ENCODE measurements around the gene GMDS. TPM values are rescaled to one million over a fixed set of nuclear protein-coding genes. Genes with fewer than 3 reads are reported as not detected.

The GMDS gene
- total RNA-seq, 1 donor from 2014 or later, result 7.2 TPM

GRCh38 chr6:2270054-2270453 is 24.6 kb upstream of the GMDS start:
- H3K9me3 ChIP-seq (replicated peaks), result no peaks in the 10 kb centered on the region
- H3K4me3 ChIP-seq, result no peak overlapping the region
- no peak for DNase-seq
- H3K27ac ChIP-seq (replicated peaks), result no peak overlapping the region
- intact Hi-C loops (cut with micrococcal nuclease), result no loop called here
- H3K4me1 ChIP-seq, result no peaks in the 10 kb centered on the region
- TF ChIP-seq CTCF (IDR thresholded peaks at IDR 0.05; ENCODE audit: borderline replicate concordance), result no peak
- H3K27me3 ChIP-seq (ENCODE audit: low read depth), result no peaks in the 10 kb centered on the region
- peaks cover 46% of the 10 kb centered on the region for H3K36me3 ChIP-seq

GRCh38 chr6:2266841-2267240 is 21.4 kb upstream of the GMDS start:
- no peak for TF ChIP-seq CTCF (IDR thresholded peaks at IDR 0.05; ENCODE audit: borderline replicate concordance)
- H3K4me3 ChIP-seq, result no peak overlapping the region
- H3K9me3 ChIP-seq (replicated peaks), result no peaks in the 10 kb centered on the region
- H3K4me1 ChIP-seq, result no peaks in the 10 kb centered on the region
- H3K27me3 ChIP-seq (ENCODE audit: low read depth), result no peaks in the 10 kb centered on the region
- H3K27ac ChIP-seq (replicated peaks), result no peak overlapping the region
- H3K36me3 ChIP-seq, result peaks cover 35% of the 10 kb centered on the region
- intact Hi-C loops (cut with micrococcal nuclease), result no loop called here
- no peak for DNase-seq

- Histone ChIP-seq H3K27ac (replicated peaks) (no peak overlapping the region), H3K27me3 (ENCODE audit: low read depth) (no peaks in the 10 kb centered on the region), H3K4me3 (no peak overlapping the region), H3K4me1 (no peaks in the 10 kb centered on the region), H3K9me3 (replicated peaks) (no peaks in the 10 kb centered on the region), H3K36me3 (peaks cover 34% of the 10 kb centered on the region)
- no peak for TF ChIP-seq CTCF (IDR thresholded peaks at IDR 0.05; ENCODE audit: borderline replicate concordance)
- intact Hi-C loops (cut with micrococcal nuclease), result no loop called here
- no peak for DNase-seq
Observed at GRCh38 chr6:2266031-2266795, 20.8 kb upstream of the GMDS start.

GRCh38 chr6:2264932-2265331 is 19.5 kb upstream of the GMDS start:
- Histone ChIP-seq H3K4me3 (no peak overlapping the region), H3K9me3 (replicated peaks) (no peaks in the 10 kb centered on the region), H3K36me3 (peaks cover 29% of the 10 kb centered on the region), H3K27ac (replicated peaks) (no peak overlapping the region), H3K4me1 (no peaks in the 10 kb centered on the region), H3K27me3 (ENCODE audit: low read depth) (no peaks in the 10 kb centered on the region)
- no peak for DNase-seq
- no peak for TF ChIP-seq CTCF (IDR thresholded peaks at IDR 0.05; ENCODE audit: borderline replicate concordance)
- intact Hi-C loops (cut with micrococcal nuclease), result no loop called here

GRCh38 chr6:2263896-2264295 is 18.5 kb upstream of the GMDS start:
- DNase-seq, result no peak
- no peaks in the 10 kb centered on the region for H3K9me3 ChIP-seq (replicated peaks)
- H3K27ac ChIP-seq (replicated peaks), result no peak overlapping the region
- no peaks in the 10 kb centered on the region for H3K27me3 ChIP-seq (ENCODE audit: low read depth)
- H3K4me1 ChIP-seq, result no peaks in the 10 kb centered on the region
- TF ChIP-seq CTCF (IDR thresholded peaks at IDR 0.05; ENCODE audit: borderline replicate concordance), result no peak
- H3K4me3 ChIP-seq, result no peak overlapping the region
- peaks cover 28% of the 10 kb centered on the region for H3K36me3 ChIP-seq
- intact Hi-C loops (cut with micrococcal nuclease), result no loop called here

Measured in left ventricle myocardium inferior (tissue), 1 donor.